Left lung (tissue), 10 donors: ENCODE data around the gene NDUFV1. TPM values are rescaled to one million over a fixed set of nuclear protein-coding genes. Genes with fewer than 3 reads are reported as not detected.
"Not testable (repeated sequence)": the region's sequence is repeated elsewhere in the genome, so short reads cannot be mapped to it uniquely, and the experiment has no call there.

Source experiments
- ATAC-seq: fragments of 200-7000 bp; cut with Tn5 transposase; one replicate; pipeline ENCODE4 v1.9.1; 2020; ENCODE audit warnings: moderate library complexity
- DNase-seq, 4 donors: peaks; one replicate each; pipeline ENCODE4 v3.0.0-alpha.2; 2013 to 2020
- H3K27ac ChIP-seq, 2 donors: fragments of 200-600 bp; sonication (generic) in 1 of 2; one replicate each; pipeline versions ENCODE4 v1.5.0 to v1.8.0; 2020 to 2021
- H3K27me3 ChIP-seq, 2 donors: fragments of 200-600 bp; sonication (generic) in 1 of 2; one replicate each; pipeline versions ENCODE4 v1.5.0 to v1.8.0; 2020 to 2021
- H3K36me3 ChIP-seq, 2 donors: fragments of 200-600 bp; sonication (generic) in 1 of 2; one replicate each; pipeline versions ENCODE4 v1.5.0 to v1.8.0; 2020 to 2021
- H3K4me1 ChIP-seq, 2 donors: fragments of 200-600 bp; one replicate each; pipeline ENCODE4 v1.8.0; 2021
- H3K4me3 ChIP-seq, 2 donors: fragments of 200-600 bp; sonication (generic) in 1 of 2; one replicate each; pipeline versions ENCODE4 v1.5.0 to v1.8.0; 2020 to 2021; ENCODE audit warnings: mild to moderate bottlenecking in 1 of 2
- H3K9me3 ChIP-seq, 2 donors: fragments of 200-600 bp; sonication (generic) in 1 of 2; one replicate each; pipeline versions ENCODE4 v1.5.0 to v1.8.0; 2020 to 2021
- CTCF ChIP-seq, 2 donors: fragments of 200-600 bp; sonication (generic) in 1 of 2; IDR thresholded peaks; one replicate each; pipeline versions ENCODE4 v1.5.0 to v1.8.0; 2021; ENCODE audit warnings: antibody characterized with exemption in 2 of 2
- intact Hi-C, 2 donors: fragments of 100-400 bp; cut with DNase I; formaldehyde crosslinking; loops; one replicate each; pipeline versions ENCODE4 v1.11.2 to v1.14.2; 2022
- polyA plus RNA-seq, 6 donors: library from polyadenylated mRNA; unstranded; fragments of 120-200 nt; gene quantifications; one replicate each; pipeline ENCODE4 v1.2.1, GENCODE V29; 2013; ENCODE audit not compliant: insufficient read length in 6 of 6
- total RNA-seq, 2 donors: library from RNA; stranded (reverse); fragmentation: NEBNext Ultra II Directional; extraction: Animal tissue kit (Norgen Biotek cat#: 25700); gene quantifications; one replicate each; pipeline ENCODE4 v1.2.1, GENCODE V29; 2021
- donor health status: DM: no; HTN: yes; CAD: no.
- donor health status: DM: no; HTN: no; CAD: no.

NDUFV1 gene
- total and polyA plus RNA-seq, 8 donors: 136 to 204 (median 163) TPM

- DNase-seq: no peak
- no peak for TF ChIP-seq CTCF (IDR thresholded peaks at IDR 0.05)
- intact Hi-C loops: no loop called here
Observed at GRCh38 chr11:67656278-67656922, 49.7 kb downstream of the NDUFV1 start.

GRCh38 chr11:67657300-67657699, 50.6 kb downstream of the NDUFV1 start:
- Histone ChIP-seq H3K27ac (no peak overlapping the region), H3K36me3 (no peaks in the 10 kb centered on the region), H3K27me3 (no peaks in the 10 kb centered on the region), H3K9me3 (peaks cover 0 to 14% of the 10 kb centered on the region in 2 donors), H3K4me1 (no peaks in the 10 kb centered on the region), H3K4me3 (no peak overlapping the region)
- ATAC-seq (no peak), DNase-seq (no peak)
- intact Hi-C loops: no loop called here
- TF ChIP-seq CTCF (IDR thresholded peaks at IDR 0.05): no peak

More at GRCh38 chr11:67656278-67656922, 49.7 kb downstream of the NDUFV1 start:
- Histone ChIP-seq H3K9me3 (peaks cover 0 to 14% of the 10 kb centered on the region in 2 donors), H3K36me3 (no peaks in the 10 kb centered on the region), H3K27me3 (peaks cover 0 to 6% of the 10 kb centered on the region in 2 donors), H3K27ac (no peak overlapping the region), H3K4me1 (no peaks in the 10 kb centered on the region), H3K4me3 (no peak overlapping the region)
- no peak for ATAC-seq

GRCh38 chr11:67659651-67660165, 53.0 kb downstream of the NDUFV1 start:
- intact Hi-C loops, H3K27me3 ChIP-seq, H3K36me3 ChIP-seq, H3K4me1 ChIP-seq, H3K27ac ChIP-seq, ATAC-seq, H3K4me3 ChIP-seq: not testable (repeated sequence)
- peaks cover 0 to 14% of the 10 kb centered on the region in 2 donors for H3K9me3 ChIP-seq
- peak in 1 of 2 donors; percentile 26 for TF ChIP-seq CTCF (IDR thresholded peaks at IDR 0.05)
- DNase-seq: peak in 1 of 4 donors; percentile 2

- H3K27me3 ChIP-seq, H3K36me3 ChIP-seq, H3K4me3 ChIP-seq, H3K4me1 ChIP-seq, H3K27ac ChIP-seq, DNase-seq, ATAC-seq, intact Hi-C loops: not testable (repeated sequence)
- peaks cover 0 to 12% of the 10 kb centered on the region in 2 donors for H3K9me3 ChIP-seq
Observed at GRCh38 chr11:67660752-67661151, 54.0 kb downstream of the NDUFV1 start.

Other genes with a start within 250 kb of the NDUFV1 start
- gene CLCF1, start 233.3 kb upstream of the NDUFV1 start, total RNA-seq: 1 to 10 TPM; 7.3 to 9.2 TPM
- gene CLCF1, start 233.3 kb upstream of the NDUFV1 start, polyA plus RNA-seq: 10 to 100 TPM; 10.9 to 15.3 (median 12.3) TPM
- 10 to 100 TPM; 18.4 to 21.5 TPM for gene RAD9A, start 214.9 kb upstream of the NDUFV1 start, total RNA-seq
- gene RAD9A, start 214.9 kb upstream of the NDUFV1 start, polyA plus RNA-seq: 10 to 100 TPM; 22.9 to 31.3 (median 24.5) TPM
- 100 to 1,000 TPM; 138 to 173 TPM for gene PPP1CA, start 205.1 kb upstream of the NDUFV1 start, total RNA-seq
- gene PPP1CA, start 205.1 kb upstream of the NDUFV1 start, polyA plus RNA-seq: 100 to 1,000 TPM; 108 to 144 (median 139) TPM
- 10 to 100 TPM in 1 of 2 donors, 1 to 10 TPM in 1; 8.0 to 15.5 TPM for gene TBC1D10C, start 202.9 kb upstream of the NDUFV1 start, total RNA-seq
- gene TBC1D10C, start 202.9 kb upstream of the NDUFV1 start, polyA plus RNA-seq: 1 to 10 TPM; 4.2 to 6.5 (median 5.1) TPM
- 1 to 10 TPM in 1 of 2 donors, under 1 TPM in 1; 0.71 to 1.2 TPM for gene CARNS1, start 191.3 kb upstream of the NDUFV1 start, total RNA-seq
- 1 to 10 TPM; 2.9 to 5.6 (median 4.1) TPM for gene CARNS1, start 191.3 kb upstream of the NDUFV1 start, polyA plus RNA-seq
- 10 to 100 TPM; 37.7 to 44.1 TPM for gene RPS6KB2, start 178.4 kb upstream of the NDUFV1 start, total RNA-seq
- gene RPS6KB2, start 178.4 kb upstream of the NDUFV1 start, polyA plus RNA-seq: 10 to 100 TPM; 39.6 to 47.0 (median 42.0) TPM
- 10 to 100 TPM in 1 of 2 donors, 1 to 10 TPM in 1; 5.4 to 12.5 TPM for gene PTPRCAP, start 169.3 kb upstream of the NDUFV1 start, total RNA-seq
- gene PTPRCAP, start 169.3 kb upstream of the NDUFV1 start, polyA plus RNA-seq: 1 to 10 TPM; 1.6 to 3.0 (median 2.2) TPM
- 100 to 1,000 TPM; 111 to 119 TPM for gene CORO1B, start 163.5 kb upstream of the NDUFV1 start, total RNA-seq
- 10 to 100 TPM; 43.5 to 61.1 (median 50.4) TPM for gene CORO1B, start 163.5 kb upstream of the NDUFV1 start, polyA plus RNA-seq
- not detected for gene GPR152, start 154.2 kb upstream of the NDUFV1 start, total RNA-seq
- gene GPR152, start 154.2 kb upstream of the NDUFV1 start, polyA plus RNA-seq: not detected
- gene CABP4, start 151.6 kb upstream of the NDUFV1 start, total RNA-seq: 1 to 10 TPM; 2.0 to 2.7 TPM
- 1 to 10 TPM; 1.4 to 2.8 (median 2.2) TPM for gene CABP4, start 151.6 kb upstream of the NDUFV1 start, polyA plus RNA-seq
- 10 to 100 TPM; 45.9 to 51.8 TPM for gene TMEM134, start 137.7 kb upstream of the NDUFV1 start, total RNA-seq
- 10 to 100 TPM; 33.4 to 51.8 (median 43.3) TPM for gene TMEM134, start 137.7 kb upstream of the NDUFV1 start, polyA plus RNA-seq
- gene AIP, start 123.9 kb upstream of the NDUFV1 start, total RNA-seq: 10 to 100 TPM; 61.7 to 68.2 TPM
- 10 to 100 TPM; 55.7 to 62.5 (median 60.4) TPM for gene AIP, start 123.9 kb upstream of the NDUFV1 start, polyA plus RNA-seq
- 10 to 100 TPM; 51.6 to 55.5 TPM for gene PITPNM1, start 101.6 kb upstream of the NDUFV1 start, total RNA-seq
- 10 to 100 TPM; 15.5 to 36.3 (median 20.5) TPM for gene PITPNM1, start 101.6 kb upstream of the NDUFV1 start, polyA plus RNA-seq
- gene CDK2AP2, start 98.8 kb upstream of the NDUFV1 start, total RNA-seq: 10 to 100 TPM; 82.2 to 92.8 TPM
- 10 to 100 TPM; 25.8 to 40.0 (median 29.2) TPM for gene CDK2AP2, start 98.8 kb upstream of the NDUFV1 start, polyA plus RNA-seq
- gene CABP2, start 83.5 kb upstream of the NDUFV1 start, total RNA-seq: not detected
- gene CABP2, start 83.5 kb upstream of the NDUFV1 start, polyA plus RNA-seq: not detected
- 1,000 to 10,000 TPM in 1 of 2 donors, 100 to 1,000 TPM in 1; 790 to 1,058 TPM for gene GSTP1, start 23.1 kb upstream of the NDUFV1 start, total RNA-seq
- 100 to 1,000 TPM; 651 to 768 (median 717) TPM for gene GSTP1, start 23.1 kb upstream of the NDUFV1 start, polyA plus RNA-seq
- 10 to 100 TPM; 10.7 to 18.1 TPM for gene NUDT8, start 23.0 kb downstream of the NDUFV1 start, total RNA-seq
- gene NUDT8, start 23.0 kb downstream of the NDUFV1 start, polyA plus RNA-seq: 1 to 10 TPM; 3.8 to 5.8 (median 5.0) TPM
- gene TBX10, start 32.8 kb downstream of the NDUFV1 start, total RNA-seq: not detected
- under 1 TPM in 1 of 6 donors, not detected in 5; 0.18 TPM for gene TBX10, start 32.8 kb downstream of the NDUFV1 start, polyA plus RNA-seq
- under 1 TPM; 0.29 to 0.61 TPM for gene ACY3, start 43.8 kb downstream of the NDUFV1 start, total RNA-seq
- under 1 TPM; 0.23 to 0.74 (median 0.57) TPM for gene ACY3, start 43.8 kb downstream of the NDUFV1 start, polyA plus RNA-seq
- gene ALDH3B2, start 67.7 kb downstream of the NDUFV1 start, total RNA-seq: under 1 TPM; 0.79 to 0.94 TPM
- 1 to 10 TPM in 4 of 6 donors, under 1 TPM in 2; 0.91 to 1.7 (median 1.1) TPM for gene ALDH3B2, start 67.7 kb downstream of the NDUFV1 start, polyA plus RNA-seq